ENCODE results near the gene TAF7L. TPM values are rescaled to one million over a fixed set of nuclear protein-coding genes. Genes with fewer than 3 reads are reported as not detected.

The TAF7L gene
- polyA plus RNA-seq, 1 donor (not counting 4 experiments of a cell fraction or from before 2014, with no cell fraction given): 0.13 TPM

DNA sequence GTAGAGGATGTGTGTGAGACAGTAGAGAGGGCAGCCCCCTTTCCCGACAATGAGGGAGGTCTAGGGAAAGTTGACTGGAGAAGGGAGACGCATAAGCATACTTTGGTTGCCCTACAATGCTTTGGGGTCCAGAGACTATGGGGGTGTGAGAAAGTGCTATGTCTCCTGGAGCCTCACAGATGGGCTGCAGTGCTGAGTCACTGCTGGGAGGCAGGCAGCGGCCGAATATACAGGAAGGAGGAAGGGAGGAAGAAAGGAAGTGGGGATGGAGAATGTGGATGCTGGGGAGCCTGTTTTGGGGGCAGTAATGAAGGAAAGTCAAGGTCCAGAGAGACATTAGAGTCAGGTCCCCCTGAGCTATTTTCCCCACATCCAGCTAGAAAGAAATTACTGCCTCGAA lies 58.8 kb downstream of the TAF7L start:
- Histone ChIP-seq H3K9me1 (ENCODE audit: control insufficient read depth, extremely low read depth, insufficient read depth, low read length) (no peaks in the 10 kb centered on the region), H3K36me3 (ENCODE audit: control insufficient read depth in 2 of 2, extremely low read depth in 1 of 2, insufficient read depth in 2 of 2, low read length in 2 of 2) (no peaks in the 10 kb centered on the region), H3K9ac (ENCODE audit: control insufficient read depth, extremely low read depth, insufficient read depth, low read length) (no peak overlapping the region), H3K27me3 (ENCODE audit: control insufficient read depth, extremely low read depth, insufficient read depth, low read length) (no peaks in the 10 kb centered on the region), H3K4me1 (ENCODE audit: control insufficient read depth, extremely low read depth, insufficient read depth, low read length) (no peaks in the 10 kb centered on the region), H3K9me3 (ENCODE audit: control insufficient read depth, low read depth, low read length) (no peaks in the 10 kb centered on the region), H2AFZ (ENCODE audit: control insufficient read depth, low read length) (no peak overlapping the region), H3K4me2 (ENCODE audit: control insufficient read depth, extremely low read depth, insufficient read depth, low read depth, low read length) (no peak overlapping the region), H4K20me1 (ENCODE audit: control insufficient read depth, extremely low read depth, insufficient read depth, low read length) (no peaks in the 10 kb centered on the region), H3K79me2 (ENCODE audit: control insufficient read depth, insufficient read depth, low read length) (no peaks in the 10 kb centered on the region), H3K27ac (ENCODE audit: control insufficient read depth, insufficient read depth, low read length) (no peak overlapping the region), H3K4me3 (ENCODE audit: control insufficient read depth in 2 of 3, extremely low read depth in 1 of 3, insufficient read depth in 2 of 3, low read depth in 1 of 3, low read length in 3 of 3) (no peak overlapping the region)
- FAIRE-seq (no peak), DNase-seq (ENCODE audit: low read depth, low spot score) (no peak)
- dilution Hi-C loops (cut with MboI; ENCODE audit: extremely low pct_ligation_motif_present, low sequenced_read_pairs): no loop called here
- TF ChIP-seq EZH2 (IDR thresholded peaks at IDR 0.05; ENCODE audit: low read length) (no peak), CTCF (optimal IDR thresholded peaks at IDR 0.05 in 1 of 3, IDR thresholded peaks at IDR 0.05 in 1 of 3, conservative IDR thresholded peaks at IDR 0.05 in 1 of 3; ENCODE audit: extremely low read depth in 1 of 3, insufficient read depth in 2 of 3, low read length in 3 of 3) (no peak)

DNA sequence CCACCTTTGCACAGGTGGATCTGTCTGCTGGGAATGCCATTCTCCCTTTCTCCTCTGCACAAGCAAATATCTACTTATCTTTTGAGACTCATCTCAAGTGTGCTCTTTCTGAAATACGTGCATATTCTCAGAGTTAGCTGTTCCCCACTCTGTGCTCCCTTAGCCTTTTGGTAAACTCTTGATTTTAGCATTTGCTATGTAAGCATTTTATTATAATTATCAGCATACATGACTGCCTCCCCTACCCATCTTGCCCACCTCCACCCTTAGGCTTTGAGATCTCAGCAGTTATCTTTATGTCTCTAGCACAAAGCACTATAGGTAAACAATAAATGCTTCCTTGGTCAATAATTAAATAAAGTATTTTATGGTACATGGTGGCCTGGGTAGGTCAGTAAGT lies 60.1 kb downstream of the TAF7L start:
- Histone ChIP-seq H3K9me3 (ENCODE audit: control insufficient read depth, low read depth, low read length) (no peaks in the 10 kb centered on the region), H3K79me2 (ENCODE audit: control insufficient read depth, insufficient read depth, low read length) (no peaks in the 10 kb centered on the region), H3K4me3 (ENCODE audit: control insufficient read depth in 2 of 3, extremely low read depth in 1 of 3, insufficient read depth in 2 of 3, low read depth in 1 of 3, low read length in 3 of 3) (no peak overlapping the region), H3K9ac (ENCODE audit: control insufficient read depth, extremely low read depth, insufficient read depth, low read length) (no peak overlapping the region), H3K4me1 (ENCODE audit: control insufficient read depth, extremely low read depth, insufficient read depth, low read length) (no peaks in the 10 kb centered on the region), H3K36me3 (ENCODE audit: control insufficient read depth in 2 of 2, extremely low read depth in 1 of 2, insufficient read depth in 2 of 2, low read length in 2 of 2) (no peaks in the 10 kb centered on the region), H3K27ac (ENCODE audit: control insufficient read depth, insufficient read depth, low read length) (no peak overlapping the region), H2AFZ (ENCODE audit: control insufficient read depth, low read length) (no peak overlapping the region), H3K9me1 (ENCODE audit: control insufficient read depth, extremely low read depth, insufficient read depth, low read length) (no peaks in the 10 kb centered on the region), H4K20me1 (ENCODE audit: control insufficient read depth, extremely low read depth, insufficient read depth, low read length) (no peaks in the 10 kb centered on the region), H3K27me3 (ENCODE audit: control insufficient read depth, extremely low read depth, insufficient read depth, low read length) (no peaks in the 10 kb centered on the region), H3K4me2 (ENCODE audit: control insufficient read depth, extremely low read depth, insufficient read depth, low read depth, low read length) (no peak overlapping the region)
- dilution Hi-C loops (cut with MboI; ENCODE audit: extremely low pct_ligation_motif_present, low sequenced_read_pairs): no loop called here
- FAIRE-seq (no peak), DNase-seq (ENCODE audit: low read depth, low spot score) (no peak)
- TF ChIP-seq CTCF (optimal IDR thresholded peaks at IDR 0.05 in 1 of 3, IDR thresholded peaks at IDR 0.05 in 1 of 3, conservative IDR thresholded peaks at IDR 0.05 in 1 of 3; ENCODE audit: extremely low read depth in 1 of 3, insufficient read depth in 2 of 3, low read length in 3 of 3): no peak
- no peak for TF ChIP-seq EZH2 (IDR thresholded peaks at IDR 0.05; ENCODE audit: low read length)
